Ascending aorta (tissue), 2 donors: ENCODE measurements around the gene VKORC1. TPM values are rescaled to one million over a fixed set of nuclear protein-coding genes. Genes with fewer than 3 reads are reported as not detected.

Source experiments
- DNase-seq, 2 donors: peaks; one replicate each; pipeline ENCODE4 v3.0.0-alpha.2; 2019; ENCODE audit warnings: low spot score in 2 of 2
- H3K27ac ChIP-seq, 2 donors: fragments of 200-600 bp; sonication (generic); one replicate each; pipeline ENCODE4 v1.5.1; 2016 to 2017; ENCODE audit warnings: mild to moderate bottlenecking in 1 of 2
- H3K27me3 ChIP-seq: fragments of 200-600 bp; sonication (generic); one replicate; pipeline ENCODE4 v1.5.1; 2017
- H3K36me3 ChIP-seq, 2 donors: fragments of 200-600 bp; sonication (generic); one replicate each; pipeline ENCODE4 v1.5.1; 2016
- H3K4me1 ChIP-seq, 2 donors: fragments of 200-600 bp; sonication (generic); one replicate each; pipeline ENCODE4 v1.5.1; 2016 to 2017; ENCODE audit warnings: mild to moderate bottlenecking in 1 of 2
- H3K4me3 ChIP-seq, 2 donors: fragments of 200-600 bp; sonication (generic); one replicate each; pipeline ENCODE4 v1.5.1; 2016 to 2017; ENCODE audit warnings: mild to moderate bottlenecking in 1 of 2
- H3K9me3 ChIP-seq, 2 donors: fragments of 200-600 bp; sonication (generic); one replicate each; pipeline ENCODE4 v1.5.1; 2016
- intact Hi-C: fragments of 100-400 bp; cut with DNase I; formaldehyde crosslinking; loops from one replicate; pipeline ENCODE4 v1.15.1; 2023
- total RNA-seq: library from RNA; depleted of rRNA; stranded (reverse); fragments of >200 nt; gene quantifications from one replicate; pipeline ENCODE4 v1.1.0, GENCODE V29; 2016
- TF ChIP-seq, protein P1 (sequence below), 3 experiments: fragments of 200-600 bp in 2 of 3; fragments of 450-650 bp in 1 of 3; sonication (generic) in 2 of 3; IDR thresholded peaks; one replicate each; pipeline ENCODE4 v1.5.1; 2016 to 2019; ENCODE audit warnings: antibody characterized with exemption in 3 of 3, mild to moderate bottlenecking in 1 of 3, moderate library complexity in 1 of 3

VKORC1 gene
- total RNA-seq, 1 donor from 2014 or later = 227 TPM

DNA sequence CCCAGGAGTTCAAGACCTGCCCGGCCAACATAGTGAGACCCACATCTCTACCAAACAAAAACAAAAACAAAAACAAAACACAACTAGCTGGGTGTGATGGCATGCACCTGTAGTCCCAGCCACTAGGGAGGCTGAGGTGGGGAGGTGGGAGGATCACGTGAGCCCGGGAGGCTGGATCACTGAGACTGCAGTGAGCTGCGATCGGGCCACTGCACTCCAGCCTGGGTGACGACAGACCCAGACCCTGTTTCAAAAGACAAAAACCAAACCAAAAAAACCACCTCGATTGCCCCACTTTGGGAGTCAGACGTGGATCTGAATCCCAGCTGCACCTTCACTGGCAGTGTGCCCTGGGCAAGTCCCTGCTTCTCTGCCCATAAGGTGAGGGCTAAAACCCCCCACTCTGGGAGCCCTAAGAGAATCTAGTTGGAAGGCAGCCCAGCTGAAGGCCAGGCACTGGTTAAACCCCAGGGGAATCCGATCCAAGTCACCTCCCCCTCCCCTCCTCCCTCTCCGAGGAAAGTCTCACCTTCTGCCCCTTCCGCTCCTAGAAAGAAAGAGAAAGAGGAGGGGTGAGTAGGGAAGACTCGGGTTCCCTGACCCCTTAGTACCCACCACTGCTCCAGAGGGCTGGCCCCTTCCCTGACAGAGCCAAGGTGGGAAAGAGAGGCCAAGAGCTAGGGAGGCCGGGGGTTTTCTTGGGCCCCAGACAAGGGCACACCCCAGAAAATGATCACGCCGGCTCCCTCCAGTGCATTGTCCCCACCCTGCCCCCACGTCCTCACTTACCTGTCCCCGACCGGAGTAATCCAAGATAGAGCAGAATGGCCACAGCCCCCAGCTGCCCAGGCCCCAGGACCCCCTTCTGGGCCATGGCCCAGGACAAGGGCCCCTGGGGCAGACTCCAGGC lies 40.3 kb upstream of the VKORC1 start:
- Histone ChIP-seq H3K36me3 (peaks cover 22 to 24% of the 10 kb centered on the region in 2 donors), H3K27ac (no peak overlapping the region), H3K4me1 (peaks cover 0 to 10% of the 10 kb centered on the region in 2 donors), H3K27me3 (no peaks in the 10 kb centered on the region), H3K9me3 (no peaks in the 10 kb centered on the region), H3K4me3 (no peak overlapping the region)
- intact Hi-C loops = no loop called here
- no peak for DNase-seq
- TF ChIP-seq, protein P1, sequence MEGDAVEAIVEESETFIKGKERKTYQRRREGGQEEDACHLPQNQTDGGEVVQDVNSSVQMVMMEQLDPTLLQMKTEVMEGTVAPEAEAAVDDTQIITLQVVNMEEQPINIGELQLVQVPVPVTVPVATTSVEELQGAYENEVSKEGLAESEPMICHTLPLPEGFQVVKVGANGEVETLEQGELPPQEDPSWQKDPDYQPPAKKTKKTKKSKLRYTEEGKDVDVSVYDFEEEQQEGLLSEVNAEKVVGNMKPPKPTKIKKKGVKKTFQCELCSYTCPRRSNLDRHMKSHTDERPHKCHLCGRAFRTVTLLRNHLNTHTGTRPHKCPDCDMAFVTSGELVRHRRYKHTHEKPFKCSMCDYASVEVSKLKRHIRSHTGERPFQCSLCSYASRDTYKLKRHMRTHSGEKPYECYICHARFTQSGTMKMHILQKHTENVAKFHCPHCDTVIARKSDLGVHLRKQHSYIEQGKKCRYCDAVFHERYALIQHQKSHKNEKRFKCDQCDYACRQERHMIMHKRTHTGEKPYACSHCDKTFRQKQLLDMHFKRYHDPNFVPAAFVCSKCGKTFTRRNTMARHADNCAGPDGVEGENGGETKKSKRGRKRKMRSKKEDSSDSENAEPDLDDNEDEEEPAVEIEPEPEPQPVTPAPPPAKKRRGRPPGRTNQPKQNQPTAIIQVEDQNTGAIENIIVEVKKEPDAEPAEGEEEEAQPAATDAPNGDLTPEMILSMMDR (IDR thresholded peaks at IDR 0.05) = no peak

DNA sequence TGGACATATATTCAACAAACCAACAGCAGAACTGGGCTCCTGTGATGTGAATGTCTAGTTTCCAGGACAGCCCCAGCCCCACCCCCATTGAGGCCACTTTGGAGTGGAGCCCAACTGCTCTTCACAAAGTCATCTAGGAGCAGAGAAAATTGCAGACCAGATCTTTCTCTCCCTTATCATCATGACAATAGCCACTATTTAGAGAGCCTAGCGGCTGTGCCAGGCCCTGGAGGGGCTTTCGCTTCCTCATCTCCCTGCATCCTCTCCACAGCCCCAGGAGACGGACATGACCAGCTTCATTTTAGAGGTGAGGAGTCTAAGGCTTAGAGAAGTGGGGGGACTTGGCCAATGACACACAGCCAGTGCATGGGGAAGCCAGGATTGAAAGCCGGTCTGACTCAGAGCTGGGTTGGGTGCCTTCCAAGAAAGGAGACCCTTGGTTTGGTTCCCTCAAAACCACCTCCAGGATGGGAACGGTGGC lies 39.5 kb upstream of the VKORC1 start:
- peaks cover 25 to 31% of the 10 kb centered on the region in 2 donors for H3K36me3 ChIP-seq
- TF ChIP-seq, protein P1 (IDR thresholded peaks at IDR 0.05) = no peak
- no peaks in the 10 kb centered on the region for H3K27me3 ChIP-seq
- H3K4me3 ChIP-seq = no peak overlapping the region
- no peaks in the 10 kb centered on the region for H3K9me3 ChIP-seq
- peaks cover 0 to 10% of the 10 kb centered on the region in 2 donors for H3K4me1 ChIP-seq
- no peak for DNase-seq
- no peak overlapping the region for H3K27ac ChIP-seq
- intact Hi-C loops = no loop called here

DNA sequence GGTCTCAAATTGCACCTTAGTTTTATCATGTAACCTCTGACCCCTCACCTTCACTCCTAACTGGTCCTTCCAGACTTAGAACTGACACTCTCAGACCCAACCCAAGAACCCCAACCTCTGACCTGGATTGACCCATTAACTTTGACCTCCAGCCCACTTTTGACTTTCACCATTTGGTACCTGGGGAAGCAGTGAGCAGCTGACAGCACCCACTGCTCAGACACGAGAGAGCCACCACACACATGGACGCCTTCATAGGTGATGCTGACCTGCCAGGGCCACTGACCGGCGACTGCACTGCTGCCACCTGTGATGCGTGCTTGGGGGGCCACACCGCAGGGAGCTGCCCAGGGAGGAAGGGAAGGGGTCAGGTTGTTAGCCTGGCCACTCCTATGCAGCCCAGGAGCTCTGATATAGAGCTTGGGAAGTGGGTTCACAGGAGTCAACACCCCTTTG lies 38.5 kb upstream of the VKORC1 start:
- TF ChIP-seq, protein P1 (IDR thresholded peaks at IDR 0.05) = no peak
- Histone ChIP-seq H3K4me3 (no peak overlapping the region), H3K9me3 (no peaks in the 10 kb centered on the region), H3K27me3 (no peaks in the 10 kb centered on the region), H3K36me3 (peaks cover 31 to 42% of the 10 kb centered on the region in 2 donors), H3K27ac (no peak overlapping the region), H3K4me1 (peaks cover 0 to 2% of the 10 kb centered on the region in 2 donors)
- intact Hi-C loops = no loop called here
- no peak for DNase-seq

DNA sequence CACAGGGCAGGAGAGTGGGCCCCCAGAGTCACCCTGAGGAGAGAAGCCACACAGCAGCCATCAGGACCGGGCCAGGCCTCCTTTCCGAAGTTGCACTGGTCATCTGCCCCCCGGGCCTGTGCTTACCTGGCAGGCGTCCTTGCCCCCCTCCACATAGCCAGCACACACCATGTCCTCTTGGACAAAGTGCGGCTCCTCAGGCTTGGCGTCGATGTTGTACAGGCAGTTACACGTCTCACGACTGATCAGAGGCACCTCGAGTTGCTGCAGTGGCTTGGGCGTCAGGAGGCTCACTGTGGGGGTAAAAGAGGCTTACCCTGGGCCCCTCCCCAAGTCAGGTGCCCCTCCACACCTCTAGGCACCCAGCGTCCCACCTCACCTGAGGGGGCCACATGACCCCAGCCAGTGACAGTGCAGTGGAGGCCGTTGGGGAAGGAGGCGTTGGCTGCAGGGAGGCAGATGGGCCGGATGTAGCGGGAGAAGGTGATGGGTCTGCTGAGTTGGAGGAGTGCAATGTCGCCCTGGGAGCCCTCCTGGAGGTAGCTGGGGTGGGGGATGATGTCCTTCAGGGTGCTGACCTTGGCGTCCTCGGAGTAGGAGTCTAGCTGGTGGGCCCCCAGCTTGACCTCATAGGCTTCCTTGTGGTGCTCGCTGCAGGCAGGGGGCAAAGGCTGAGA lies 37.8 kb upstream of the VKORC1 start:
- H3K9me3 ChIP-seq = no peaks in the 10 kb centered on the region
- H3K27me3 ChIP-seq = no peaks in the 10 kb centered on the region
- no peak for DNase-seq
- no peak overlapping the region for H3K4me3 ChIP-seq
- H3K36me3 ChIP-seq = peaks cover 37 to 48% of the 10 kb centered on the region in 2 donors
- TF ChIP-seq, protein P1 (IDR thresholded peaks at IDR 0.05) = no peak
- no peak overlapping the region for H3K27ac ChIP-seq
- intact Hi-C loops = no loop called here
- H3K4me1 ChIP-seq = no peaks in the 10 kb centered on the region

DNA sequence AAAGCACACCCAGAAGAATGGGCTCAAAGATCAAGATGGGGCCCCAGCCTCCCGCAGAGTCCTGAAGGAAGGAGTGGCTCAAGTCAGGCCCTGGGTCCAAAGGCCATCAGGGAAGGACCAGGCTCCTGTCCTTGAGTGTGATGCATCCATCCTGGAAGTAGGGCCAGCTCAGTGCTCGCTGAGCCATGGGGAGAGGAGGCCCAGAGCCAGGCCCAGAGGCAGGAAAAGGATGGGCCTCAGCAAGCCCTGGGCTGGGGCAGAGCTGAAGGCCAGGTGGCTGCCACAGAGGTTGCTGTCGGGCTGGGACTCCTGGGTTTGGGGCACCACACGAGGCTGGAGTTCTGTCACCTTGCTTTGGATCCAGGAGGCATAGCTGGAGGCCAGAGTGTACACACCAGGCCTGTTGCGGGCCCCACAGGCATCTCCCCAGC lies 37.3 kb upstream of the VKORC1 start:
- Histone ChIP-seq H3K4me3 (no peak overlapping the region), H3K27me3 (no peaks in the 10 kb centered on the region), H3K27ac (no peak overlapping the region), H3K9me3 (no peaks in the 10 kb centered on the region), H3K4me1 (no peaks in the 10 kb centered on the region), H3K36me3 (peaks cover 43 to 54% of the 10 kb centered on the region in 2 donors)
- no peak for DNase-seq
- TF ChIP-seq, protein P1 (IDR thresholded peaks at IDR 0.05) = no peak
- intact Hi-C loops = no loop called here
